ENCODE measurements around the gene MAP6. TPM values are rescaled to one million over a fixed set of nuclear protein-coding genes. Genes with fewer than 3 reads are reported as not detected.

MAP6 gene
- polyA plus RNA-seq, 1 donor (not counting 4 experiments of a cell fraction or from before 2014, with no cell fraction given), result 1.7 TPM

GRCh38 chr11:75716659-75717058 lies 47.8 kb upstream of the MAP6 start:
- no peaks in the 10 kb centered on the region for H3K9me1 ChIP-seq (ENCODE audit: control insufficient read depth, extremely low read depth, insufficient read depth, low read length)
- H3K4me1 ChIP-seq (ENCODE audit: control insufficient read depth, extremely low read depth, insufficient read depth, low read length), result no peaks in the 10 kb centered on the region
- H3K79me2 ChIP-seq (ENCODE audit: control insufficient read depth, insufficient read depth, low read length), result no peaks in the 10 kb centered on the region
- DNase-seq (ENCODE audit: low read depth, low spot score) (no peak), FAIRE-seq (no peak)
- TF ChIP-seq EZH2 (IDR thresholded peaks at IDR 0.05; ENCODE audit: low read length) (no peak), CTCF (optimal IDR thresholded peaks at IDR 0.05 in 1 of 3, IDR thresholded peaks at IDR 0.05 in 1 of 3, conservative IDR thresholded peaks at IDR 0.05 in 1 of 3; ENCODE audit: extremely low read depth in 1 of 3, insufficient read depth in 2 of 3, low read length in 3 of 3) (no peak)
- H3K9me3 ChIP-seq (ENCODE audit: control insufficient read depth, low read depth, low read length), result no peaks in the 10 kb centered on the region
- no peak overlapping the region for H3K9ac ChIP-seq (ENCODE audit: control insufficient read depth, extremely low read depth, insufficient read depth, low read length)
- peaks cover 15% of the 10 kb centered on the region for H3K27me3 ChIP-seq (ENCODE audit: control insufficient read depth, extremely low read depth, insufficient read depth, low read length)
- H3K4me2 ChIP-seq (ENCODE audit: control insufficient read depth, extremely low read depth, insufficient read depth, low read depth, low read length), result no peak overlapping the region
- H3K36me3 ChIP-seq (ENCODE audit: control insufficient read depth in 2 of 2, extremely low read depth in 1 of 2, insufficient read depth in 2 of 2, low read length in 2 of 2), result no peaks in the 10 kb centered on the region
- dilution Hi-C loops (cut with MboI; ENCODE audit: extremely low pct_ligation_motif_present, low sequenced_read_pairs), result no loop called here
- no peak overlapping the region for H3K27ac ChIP-seq (ENCODE audit: control insufficient read depth, insufficient read depth, low read length)
- H2AFZ ChIP-seq (ENCODE audit: control insufficient read depth, low read length), result no peak overlapping the region
- no peaks in the 10 kb centered on the region for H4K20me1 ChIP-seq (ENCODE audit: control insufficient read depth, extremely low read depth, insufficient read depth, low read length)
- no peak overlapping the region for H3K4me3 ChIP-seq (ENCODE audit: control insufficient read depth in 2 of 3, extremely low read depth in 1 of 3, insufficient read depth in 2 of 3, low read depth in 1 of 3, low read length in 3 of 3)

GRCh38 chr11:75715688-75716087 lies 46.9 kb upstream of the MAP6 start:
- DNase-seq (ENCODE audit: low read depth, low spot score), result no peak
- H4K20me1 ChIP-seq (ENCODE audit: control insufficient read depth, extremely low read depth, insufficient read depth, low read length), result no peaks in the 10 kb centered on the region
- peaks cover 16% of the 10 kb centered on the region for H3K27me3 ChIP-seq (ENCODE audit: control insufficient read depth, extremely low read depth, insufficient read depth, low read length)
- TF ChIP-seq EZH2 (IDR thresholded peaks at IDR 0.05; ENCODE audit: low read length) (no peak), CTCF (optimal IDR thresholded peaks at IDR 0.05 in 1 of 3, IDR thresholded peaks at IDR 0.05 in 1 of 3, conservative IDR thresholded peaks at IDR 0.05 in 1 of 3; ENCODE audit: extremely low read depth in 1 of 3, insufficient read depth in 2 of 3, low read length in 3 of 3) (no peak)
- no peak overlapping the region for H3K4me2 ChIP-seq (ENCODE audit: control insufficient read depth, extremely low read depth, insufficient read depth, low read depth, low read length)
- H3K4me1 ChIP-seq (ENCODE audit: control insufficient read depth, extremely low read depth, insufficient read depth, low read length), result no peaks in the 10 kb centered on the region
- H3K9me1 ChIP-seq (ENCODE audit: control insufficient read depth, extremely low read depth, insufficient read depth, low read length), result no peaks in the 10 kb centered on the region
- no peaks in the 10 kb centered on the region for H3K9me3 ChIP-seq (ENCODE audit: control insufficient read depth, low read depth, low read length)
- no peak for FAIRE-seq
- H3K36me3 ChIP-seq (ENCODE audit: control insufficient read depth in 2 of 2, extremely low read depth in 1 of 2, insufficient read depth in 2 of 2, low read length in 2 of 2), result no peaks in the 10 kb centered on the region
- dilution Hi-C loops (cut with MboI; ENCODE audit: extremely low pct_ligation_motif_present, low sequenced_read_pairs), result no loop called here
- no peak overlapping the region for H3K9ac ChIP-seq (ENCODE audit: control insufficient read depth, extremely low read depth, insufficient read depth, low read length)
- no peaks in the 10 kb centered on the region for H3K79me2 ChIP-seq (ENCODE audit: control insufficient read depth, insufficient read depth, low read length)
- no peak overlapping the region for H2AFZ ChIP-seq (ENCODE audit: control insufficient read depth, low read length)
- no peak overlapping the region for H3K27ac ChIP-seq (ENCODE audit: control insufficient read depth, insufficient read depth, low read length)
- H3K4me3 ChIP-seq (ENCODE audit: control insufficient read depth in 2 of 3, extremely low read depth in 1 of 3, insufficient read depth in 2 of 3, low read depth in 1 of 3, low read length in 3 of 3), result no peak overlapping the region

Measured in keratinocyte (primary cell).